GM12872 (cell line): ENCODE results near the gene TIFAB.

Source experiments
- TF ChIP-seq, protein P1 (sequence below): IDR thresholded peaks from 3 replicates; pipeline ENCODE4 v1.5.1; 2011; ENCODE audit warnings: low read depth, mild to moderate bottlenecking, low read length, moderate library complexity; ENCODE audit not compliant: insufficient read depth

The TIFAB gene

DNA sequence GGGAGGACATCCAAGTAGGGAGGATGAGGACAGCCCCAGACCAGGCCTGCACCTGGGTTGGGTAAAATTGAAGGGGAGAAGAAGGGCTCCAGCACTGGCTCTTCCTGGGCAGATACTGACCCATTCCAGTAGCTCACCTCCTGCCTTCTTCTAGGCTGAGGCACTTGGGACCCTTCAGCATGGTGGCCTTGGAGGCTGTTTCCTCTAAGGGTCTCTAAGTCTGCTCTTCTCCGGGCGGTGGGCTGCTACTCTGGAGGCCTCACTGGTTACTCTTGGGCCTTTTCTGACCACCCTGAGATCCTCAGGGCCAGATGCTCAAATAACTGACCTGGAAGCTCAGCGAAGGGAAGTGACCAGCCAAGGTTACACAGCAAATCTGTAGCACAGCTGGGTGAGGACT lies 2.8 kb upstream of the TIFAB start:
- TF ChIP-seq, protein P1, sequence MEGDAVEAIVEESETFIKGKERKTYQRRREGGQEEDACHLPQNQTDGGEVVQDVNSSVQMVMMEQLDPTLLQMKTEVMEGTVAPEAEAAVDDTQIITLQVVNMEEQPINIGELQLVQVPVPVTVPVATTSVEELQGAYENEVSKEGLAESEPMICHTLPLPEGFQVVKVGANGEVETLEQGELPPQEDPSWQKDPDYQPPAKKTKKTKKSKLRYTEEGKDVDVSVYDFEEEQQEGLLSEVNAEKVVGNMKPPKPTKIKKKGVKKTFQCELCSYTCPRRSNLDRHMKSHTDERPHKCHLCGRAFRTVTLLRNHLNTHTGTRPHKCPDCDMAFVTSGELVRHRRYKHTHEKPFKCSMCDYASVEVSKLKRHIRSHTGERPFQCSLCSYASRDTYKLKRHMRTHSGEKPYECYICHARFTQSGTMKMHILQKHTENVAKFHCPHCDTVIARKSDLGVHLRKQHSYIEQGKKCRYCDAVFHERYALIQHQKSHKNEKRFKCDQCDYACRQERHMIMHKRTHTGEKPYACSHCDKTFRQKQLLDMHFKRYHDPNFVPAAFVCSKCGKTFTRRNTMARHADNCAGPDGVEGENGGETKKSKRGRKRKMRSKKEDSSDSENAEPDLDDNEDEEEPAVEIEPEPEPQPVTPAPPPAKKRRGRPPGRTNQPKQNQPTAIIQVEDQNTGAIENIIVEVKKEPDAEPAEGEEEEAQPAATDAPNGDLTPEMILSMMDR, result no peak

DNA sequence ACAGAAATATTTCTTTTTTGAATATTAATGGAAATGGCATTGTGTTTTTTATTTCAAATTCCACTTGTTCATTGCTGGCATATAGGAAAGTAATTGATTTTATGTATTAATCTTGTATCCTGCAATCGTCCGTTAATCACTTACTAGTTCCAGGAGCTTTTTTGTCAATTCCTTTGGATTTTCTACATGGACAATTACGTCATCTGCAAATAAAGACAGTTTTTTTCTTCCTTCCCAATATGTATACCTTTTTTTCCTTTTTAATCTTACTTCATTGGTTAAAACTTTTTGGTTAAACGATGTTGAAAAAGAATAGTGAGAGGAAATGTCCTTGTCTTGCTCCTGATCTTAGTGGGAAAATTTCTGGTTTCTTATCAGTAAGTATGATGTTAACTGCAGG lies 1.5 kb upstream of the TIFAB start:
- TF ChIP-seq, protein P1, result no peak

DNA sequence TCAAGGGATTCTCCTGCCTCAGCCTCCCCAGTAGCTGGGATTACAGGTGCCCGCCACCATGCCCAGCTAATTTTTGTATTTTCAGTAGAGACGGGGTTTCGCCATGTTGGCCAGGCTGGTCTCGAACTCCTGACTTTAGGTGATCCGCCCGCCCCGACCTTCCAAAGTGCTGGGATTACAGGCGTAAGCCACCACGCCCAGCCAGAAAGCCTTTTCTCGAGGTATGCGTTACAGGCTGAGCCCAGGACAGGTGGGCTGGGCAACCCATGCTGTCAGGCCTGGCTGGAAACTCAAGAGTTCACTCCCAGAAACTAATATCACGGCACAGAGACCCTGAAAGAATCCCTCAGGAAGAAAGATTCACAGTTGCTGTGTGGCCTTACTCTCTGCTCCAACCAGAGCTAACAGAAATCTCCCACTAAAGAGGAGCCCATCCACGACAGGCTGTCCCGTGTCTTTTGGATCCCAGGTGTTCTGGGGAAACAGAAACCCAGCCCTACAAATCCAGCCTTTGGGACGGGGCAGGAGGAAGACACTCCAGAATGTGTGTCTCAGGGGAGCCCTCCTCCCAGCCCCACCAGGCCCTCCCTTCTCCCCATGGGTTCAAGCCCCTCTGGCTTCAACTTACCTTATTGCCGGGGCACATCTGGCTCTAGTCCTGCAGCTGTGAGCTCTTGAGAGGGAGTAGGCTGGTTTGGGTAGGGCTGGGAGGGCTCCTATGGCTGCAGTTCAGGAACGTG lies 400 bp downstream of the TIFAB start:
- TF ChIP-seq, protein P1, result no peak

DNA sequence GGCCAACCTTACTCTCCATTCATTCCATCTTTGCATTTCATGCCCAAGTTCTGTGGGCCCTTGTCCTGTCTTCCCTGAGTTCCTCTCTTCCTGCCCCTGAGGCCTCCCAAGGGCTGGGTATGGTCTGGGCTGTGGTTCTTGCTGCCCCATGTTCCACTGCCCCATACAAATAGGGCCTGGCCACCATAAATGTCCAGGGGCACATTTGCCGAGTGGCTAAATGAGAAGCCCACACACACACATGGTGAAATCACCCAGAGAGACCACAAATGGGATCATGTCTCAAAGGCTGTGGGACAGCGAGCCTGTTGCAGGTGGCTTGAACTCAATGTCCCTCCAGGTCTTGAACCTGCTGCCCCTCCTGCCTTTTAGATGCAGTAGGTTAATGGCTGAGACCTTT lies 1.2 kb downstream of the TIFAB start:
- TF ChIP-seq, protein P1, result no peak

DNA sequence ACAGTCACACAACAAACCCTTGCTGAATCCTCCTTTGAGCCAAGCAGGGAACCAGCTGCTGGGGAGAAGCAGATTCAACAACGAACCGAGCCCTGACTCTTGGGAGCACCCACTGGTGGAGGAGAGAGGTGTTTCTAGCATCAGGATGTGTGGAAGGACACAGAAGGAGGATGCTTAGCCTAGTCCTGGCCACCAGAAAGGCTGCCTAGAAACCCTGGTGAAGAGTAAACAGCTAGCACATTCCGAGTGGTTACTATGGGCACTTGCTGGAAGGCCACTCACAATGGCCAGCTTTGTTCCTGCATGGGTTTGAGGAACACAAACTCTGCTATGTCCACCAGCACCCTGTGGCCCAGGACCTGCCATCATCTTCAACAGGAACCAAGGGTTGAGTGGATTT lies 1.8 kb downstream of the TIFAB start:
- TF ChIP-seq, protein P1, result no peak

DNA sequence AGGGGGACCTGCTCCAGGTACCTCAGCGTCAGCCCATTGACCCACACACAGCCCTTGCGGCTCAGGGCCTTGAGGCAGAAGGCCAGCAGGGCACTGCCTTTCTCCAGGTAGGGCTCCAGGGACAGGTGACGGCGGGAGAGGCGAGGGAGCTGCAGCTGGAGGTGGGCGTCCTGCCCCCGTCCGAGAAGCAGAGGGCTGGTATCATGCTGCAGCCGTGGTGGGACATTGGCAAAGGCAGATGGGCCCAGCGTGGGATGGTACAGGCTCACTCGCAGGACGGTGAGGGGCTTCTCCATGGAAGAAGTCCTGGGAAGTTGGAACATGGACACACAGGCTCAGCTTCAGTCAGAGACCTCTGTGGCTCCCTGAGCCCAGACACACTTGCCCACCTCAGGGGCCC lies 2.5 kb downstream of the TIFAB start:
- TF ChIP-seq, protein P1, result no peak

DNA sequence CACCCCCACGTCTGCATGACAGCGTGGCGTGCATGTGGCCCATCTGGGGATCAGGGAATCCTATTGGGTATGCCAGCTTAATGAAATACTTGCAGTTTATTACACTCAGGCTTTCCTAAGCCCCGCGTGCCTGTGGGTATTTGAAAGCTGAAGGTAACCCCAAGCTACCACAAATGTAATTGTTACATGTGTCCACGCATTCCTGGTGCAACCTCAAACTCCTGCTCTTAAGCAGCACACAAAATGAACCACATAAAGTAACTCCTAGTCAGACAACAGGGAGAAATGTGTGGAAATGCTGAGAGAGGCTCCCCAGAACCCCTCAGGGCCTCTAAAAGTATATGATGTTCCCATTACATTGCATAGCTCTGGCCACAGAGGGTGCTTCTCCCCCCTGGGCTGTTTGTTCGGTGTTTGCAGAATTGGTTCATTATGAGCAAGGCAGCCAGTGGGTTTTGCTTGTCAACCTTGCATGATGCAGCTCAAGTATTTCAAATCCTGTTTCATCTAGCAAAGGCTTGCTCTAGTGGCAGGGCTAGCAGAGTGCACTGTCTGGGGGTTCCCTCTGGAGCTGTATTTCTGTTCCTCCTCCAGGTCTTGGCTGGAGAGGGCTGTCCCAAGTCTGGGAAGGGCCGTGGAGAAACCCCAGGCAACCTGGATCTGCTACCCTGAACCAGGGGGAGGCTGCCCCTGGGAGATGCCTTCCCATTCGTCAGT lies 3.2 kb downstream of the TIFAB start:
- TF ChIP-seq, protein P1, result no peak
